ENCODE measurements around the gene KLHL7.

GRCh38 chr7:23133797-23134196 lies 28.2 kb downstream of the KLHL7 start:
- TF ChIP-seq CTCF (IDR thresholded peaks at IDR 0.05 in 8 of 11, conservative IDR thresholded peaks at IDR 0.05 in 3 of 11) (no peak), POLR2A (IDR thresholded peaks at IDR 0.05) (no peak), POLR2AphosphoS5 (IDR thresholded peaks at IDR 0.05) (no peak)
